ENCODE data around the gene SLC6A8. TPM values are rescaled to one million over a fixed set of nuclear protein-coding genes. Genes with fewer than 3 reads are reported as not detected.

The SLC6A8 gene
- total RNA-seq, 1 donor from 2014 or later, result 57.9 TPM

DNA sequence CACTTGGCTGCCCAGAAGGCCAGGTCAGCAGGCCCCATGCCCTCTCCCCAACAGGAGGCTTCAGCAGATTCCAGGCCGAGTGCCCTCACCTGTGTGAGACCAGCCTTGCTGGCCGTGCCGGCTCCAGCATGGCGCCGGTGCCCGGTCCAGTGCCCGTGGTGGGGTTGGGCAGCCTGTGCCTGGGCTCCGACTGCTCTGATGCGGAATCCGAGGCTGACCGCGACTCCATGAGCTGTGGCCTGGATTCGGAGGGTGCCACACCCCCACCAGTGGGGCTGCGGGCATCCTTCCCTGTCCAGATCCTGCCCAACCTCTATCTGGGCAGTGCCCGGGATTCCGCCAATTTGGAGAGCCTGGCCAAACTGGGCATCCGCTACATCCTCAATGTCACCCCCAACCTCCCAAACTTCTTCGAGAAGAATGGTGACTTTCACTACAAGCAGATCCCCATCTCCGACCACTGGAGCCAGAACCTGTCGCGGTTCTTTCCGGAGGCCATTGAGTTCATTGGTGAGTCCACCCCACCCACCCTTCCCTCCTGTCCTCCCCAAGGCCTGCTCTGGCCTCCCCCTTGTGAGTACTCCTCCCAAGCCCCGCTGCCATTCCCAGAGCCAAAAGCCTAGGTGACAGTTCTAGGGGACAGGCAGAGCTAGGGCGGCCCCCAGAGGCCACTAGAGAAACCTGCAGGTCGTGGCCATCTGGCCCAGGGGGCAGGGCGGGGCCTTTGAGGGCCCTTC lies 38.4 kb upstream of the SLC6A8 start:
- Histone ChIP-seq H3K36me3 (ENCODE audit: insufficient read depth, low read length) (no peaks in the 10 kb centered on the region), H3K79me2 (ENCODE audit: insufficient read depth, low read length) (no peaks in the 10 kb centered on the region), H3K4me3 (ENCODE audit: insufficient read depth, low read depth, low read length) (no peak overlapping the region), H3K27ac (ENCODE audit: low read depth, low read length) (no peak overlapping the region), H4K20me1 (ENCODE audit: insufficient read depth, low read length) (no peaks in the 10 kb centered on the region), H2AFZ (ENCODE audit: low read depth, low read length) (no peak overlapping the region), H3K27me3 (ENCODE audit: insufficient read depth, low read length) (peaks cover 18% of the 10 kb centered on the region), H3K9me3 (ENCODE audit: insufficient read depth, low read depth, low read length) (no peaks in the 10 kb centered on the region), H3K9ac (ENCODE audit: low read length) (no peak overlapping the region), H3K4me2 (ENCODE audit: low read length) (no peak overlapping the region), H3K4me1 (ENCODE audit: insufficient read depth, low read length) (no peaks in the 10 kb centered on the region)
- Mint-ChIP-seq H3K4me1 (ENCODE audit: low read depth, unreplicated experiment) (no peaks in the 10 kb centered on the region), H3K27me3 (ENCODE audit: low read depth, unreplicated experiment) (peaks cover 27% of the 10 kb centered on the region), H3K27ac (ENCODE audit: unreplicated experiment) (no peak overlapping the region), H3K9me3 (ENCODE audit: unreplicated experiment) (no peaks in the 10 kb centered on the region), H3K36me3 (ENCODE audit: low read depth, unreplicated experiment) (no peaks in the 10 kb centered on the region), H3K4me3 (ENCODE audit: unreplicated experiment) (no peak overlapping the region)
- TF ChIP-seq, protein P1, sequence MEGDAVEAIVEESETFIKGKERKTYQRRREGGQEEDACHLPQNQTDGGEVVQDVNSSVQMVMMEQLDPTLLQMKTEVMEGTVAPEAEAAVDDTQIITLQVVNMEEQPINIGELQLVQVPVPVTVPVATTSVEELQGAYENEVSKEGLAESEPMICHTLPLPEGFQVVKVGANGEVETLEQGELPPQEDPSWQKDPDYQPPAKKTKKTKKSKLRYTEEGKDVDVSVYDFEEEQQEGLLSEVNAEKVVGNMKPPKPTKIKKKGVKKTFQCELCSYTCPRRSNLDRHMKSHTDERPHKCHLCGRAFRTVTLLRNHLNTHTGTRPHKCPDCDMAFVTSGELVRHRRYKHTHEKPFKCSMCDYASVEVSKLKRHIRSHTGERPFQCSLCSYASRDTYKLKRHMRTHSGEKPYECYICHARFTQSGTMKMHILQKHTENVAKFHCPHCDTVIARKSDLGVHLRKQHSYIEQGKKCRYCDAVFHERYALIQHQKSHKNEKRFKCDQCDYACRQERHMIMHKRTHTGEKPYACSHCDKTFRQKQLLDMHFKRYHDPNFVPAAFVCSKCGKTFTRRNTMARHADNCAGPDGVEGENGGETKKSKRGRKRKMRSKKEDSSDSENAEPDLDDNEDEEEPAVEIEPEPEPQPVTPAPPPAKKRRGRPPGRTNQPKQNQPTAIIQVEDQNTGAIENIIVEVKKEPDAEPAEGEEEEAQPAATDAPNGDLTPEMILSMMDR (IDR thresholded peaks at IDR 0.05; ENCODE audit: insufficient read depth, low read depth, low read length), result no peak
- TF ChIP-seq EZH2 (IDR thresholded peaks at IDR 0.05; ENCODE audit: insufficient read depth, low read length), result no peak
- FAIRE-seq (no peak), DNase-seq (ENCODE audit: low read depth) (no peak)

DNA sequence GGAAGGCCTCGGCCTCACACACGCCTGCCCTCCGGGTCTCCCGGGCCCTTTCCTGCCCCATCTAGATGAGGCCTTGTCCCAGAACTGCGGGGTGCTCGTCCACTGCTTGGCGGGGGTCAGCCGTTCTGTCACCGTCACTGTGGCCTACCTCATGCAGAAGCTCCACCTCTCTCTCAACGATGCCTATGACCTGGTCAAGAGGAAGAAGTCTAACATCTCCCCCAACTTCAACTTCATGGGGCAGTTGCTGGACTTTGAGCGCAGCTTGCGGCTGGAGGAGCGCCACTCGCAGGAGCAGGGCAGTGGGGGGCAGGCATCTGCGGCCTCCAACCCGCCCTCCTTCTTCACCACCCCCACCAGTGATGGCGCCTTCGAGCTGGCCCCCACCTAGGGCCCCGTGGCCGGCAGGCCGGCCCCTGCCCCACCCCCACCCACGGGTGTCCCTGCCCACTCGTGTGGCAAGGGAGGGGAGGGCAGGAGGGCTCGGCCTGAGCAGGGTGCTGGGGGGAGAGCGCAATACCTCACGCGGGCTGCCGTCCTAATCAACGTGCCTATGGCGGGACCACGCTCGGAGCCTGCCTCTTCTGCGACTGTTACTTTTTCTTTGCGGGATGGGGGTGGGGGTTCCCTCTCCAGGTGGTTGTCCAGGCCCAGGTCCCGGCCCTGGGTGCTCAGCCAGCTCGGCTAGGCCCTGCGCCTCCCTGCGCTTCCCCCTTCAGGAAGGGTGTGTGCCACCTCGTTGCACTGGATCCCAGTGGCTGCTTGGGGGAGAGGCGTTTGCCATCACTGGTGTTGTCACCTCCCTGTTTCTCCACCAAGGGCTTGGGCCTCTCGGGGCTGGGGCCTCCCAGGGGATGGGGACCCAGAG lies 37.6 kb upstream of the SLC6A8 start:
- no peaks in the 10 kb centered on the region for H4K20me1 ChIP-seq (ENCODE audit: insufficient read depth, low read length)
- no peak overlapping the region for H3K4me2 ChIP-seq (ENCODE audit: low read length)
- H3K4me1 ChIP-seq (ENCODE audit: insufficient read depth, low read length), result no peaks in the 10 kb centered on the region
- Mint-ChIP-seq H3K4me1 (ENCODE audit: low read depth, unreplicated experiment) (no peaks in the 10 kb centered on the region), H3K27me3 (ENCODE audit: low read depth, unreplicated experiment) (peaks cover 21% of the 10 kb centered on the region), H3K4me3 (ENCODE audit: unreplicated experiment) (no peak overlapping the region), H3K36me3 (ENCODE audit: low read depth, unreplicated experiment) (no peaks in the 10 kb centered on the region), H3K27ac (ENCODE audit: unreplicated experiment) (no peak overlapping the region), H3K9me3 (ENCODE audit: unreplicated experiment) (no peaks in the 10 kb centered on the region)
- H2AFZ ChIP-seq (ENCODE audit: low read depth, low read length), result no peak overlapping the region
- peaks cover 16% of the 10 kb centered on the region for H3K27me3 ChIP-seq (ENCODE audit: insufficient read depth, low read length)
- FAIRE-seq (no peak), DNase-seq (ENCODE audit: low read depth) (no peak)
- no peak for TF ChIP-seq EZH2 (IDR thresholded peaks at IDR 0.05; ENCODE audit: insufficient read depth, low read length)
- TF ChIP-seq, protein P1 (IDR thresholded peaks at IDR 0.05; ENCODE audit: insufficient read depth, low read depth, low read length), result no peak
- H3K4me3 ChIP-seq (ENCODE audit: insufficient read depth, low read depth, low read length), result no peak overlapping the region
- H3K79me2 ChIP-seq (ENCODE audit: insufficient read depth, low read length), result no peaks in the 10 kb centered on the region
- H3K27ac ChIP-seq (ENCODE audit: low read depth, low read length), result no peak overlapping the region
- H3K9me3 ChIP-seq (ENCODE audit: insufficient read depth, low read depth, low read length), result no peaks in the 10 kb centered on the region
- no peak overlapping the region for H3K9ac ChIP-seq (ENCODE audit: low read length)
- no peaks in the 10 kb centered on the region for H3K36me3 ChIP-seq (ENCODE audit: insufficient read depth, low read length)
